GM19043 (cell line): ENCODE measurements around the gene GLT6D1.
"Not testable (repeated sequence)": the region's sequence is repeated elsewhere in the genome, so short reads cannot be mapped to it uniquely, and the experiment has no call there.

ENCODE experiments used
- ATAC-seq: cut with Tn5 transposase; IDR thresholded peaks from one replicate; pipeline ENCODE4 v1.9.1; 2021; ENCODE audit warnings: low read depth; ENCODE audit not compliant: unreplicated experiment

GLT6D1 gene

GRCh38 chr9:135639196-135639595 is at the start of gene GLT6D1:
TSS of gene GLT6D1 (minus strand) at chr9:135639540. CDS start at chr9:135639187, 353 bp downstream.
- ATAC-seq = no peak

- ATAC-seq = no peak
Measured at GRCh38 chr9:135689011-135689410, 49.7 kb upstream of the GLT6D1 start.

GRCh38 chr9:135687216-135687615 is 47.9 kb upstream of the GLT6D1 start:
- no peak for ATAC-seq

GRCh38 chr9:135684691-135685090 is 45.4 kb upstream of the GLT6D1 start:
- ATAC-seq = no peak

- no peak for ATAC-seq
Measured at GRCh38 chr9:135683401-135684034, 44.2 kb upstream of the GLT6D1 start.

- no peak for ATAC-seq
Measured at GRCh38 chr9:135681161-135681560, 41.8 kb upstream of the GLT6D1 start.

GRCh38 chr9:135680056-135680455 is 40.7 kb upstream of the GLT6D1 start:
- ATAC-seq = no peak

- ATAC-seq = no peak
Measured at GRCh38 chr9:135678236-135679017, 39.1 kb upstream of the GLT6D1 start.

- ATAC-seq = no peak
Measured at GRCh38 chr9:135677641-135678168, 38.4 kb upstream of the GLT6D1 start.

GRCh38 chr9:135676891-135677290 is 37.6 kb upstream of the GLT6D1 start:
- no peak for ATAC-seq

- ATAC-seq = no peak
Measured at GRCh38 chr9:135674977-135675376, 35.6 kb upstream of the GLT6D1 start.

GRCh38 chr9:135673941-135674340 is 34.6 kb upstream of the GLT6D1 start:
- no peak for ATAC-seq

- ATAC-seq = not testable (repeated sequence)
Measured at GRCh38 chr9:135672786-135673185, 33.4 kb upstream of the GLT6D1 start.

- ATAC-seq = no peak
Measured at GRCh38 chr9:135671591-135672041, 32.3 kb upstream of the GLT6D1 start.

GRCh38 chr9:135670721-135671590 is 31.6 kb upstream of the GLT6D1 start:
- ATAC-seq = no peak

GRCh38 chr9:135669616-135670285 is 30.4 kb upstream of the GLT6D1 start:
- no peak for ATAC-seq

- ATAC-seq = not testable (repeated sequence)
Measured at GRCh38 chr9:135669018-135669417, 29.7 kb upstream of the GLT6D1 start.

GRCh38 chr9:135667463-135668001 is 28.2 kb upstream of the GLT6D1 start:
- ATAC-seq = no peak

- no peak for ATAC-seq
Measured at GRCh38 chr9:135666534-135667462, 27.5 kb upstream of the GLT6D1 start.
